Left ventricle myocardium superior (tissue), 1 donor: ENCODE data around the gene HDGF. TPM values are rescaled to one million over a fixed set of nuclear protein-coding genes. Genes with fewer than 3 reads are reported as not detected.

ENCODE experiments used
- total RNA-seq: library from RNA; stranded (reverse); fragmentation: NEBNext Ultra II Directional; extraction: Animal tissue kit (Norgen Biotek cat#: 25700); gene quantifications from one replicate; pipeline ENCODE4 v1.2.1, GENCODE V29; 2021
- donor health status: DM: no; HTN: yes; CAD: no; lungs with severe emphysema.

Gene HDGF
- total RNA-seq, 1 donor from 2014 or later = 185 TPM

Other genes with a start within 250 kb of the HDGF start
- 0.42 TPM for gene IQGAP3, start 179.1 kb downstream of the HDGF start, total RNA-seq
- not detected for gene TTC24, start 172.0 kb downstream of the HDGF start, total RNA-seq
- gene NAXE, start 159.9 kb downstream of the HDGF start, total RNA-seq = 123 TPM
- gene GPATCH4, start 150.2 kb downstream of the HDGF start, total RNA-seq = 14.1 TPM
- gene HAPLN2, start 132.3 kb downstream of the HDGF start, total RNA-seq = 1.5 TPM
- gene BCAN, start 109.6 kb downstream of the HDGF start, total RNA-seq = 0.52 TPM
- gene NES, start 74.3 kb downstream of the HDGF start, total RNA-seq = 94.7 TPM
- 0.74 TPM for gene CRABP2, start 46.1 kb downstream of the HDGF start, total RNA-seq
- 14.7 TPM for gene METTL25B, start 23.2 kb downstream of the HDGF start, total RNA-seq
- gene ISG20L2, start 22.9 kb downstream of the HDGF start, total RNA-seq = 12.0 TPM
- 96.1 TPM for gene MRPL24, start 10.6 kb downstream of the HDGF start, total RNA-seq
- 41.3 TPM for gene PRCC, start 15.9 kb upstream of the HDGF start, total RNA-seq
- 1.0 TPM for gene SH2D2A, start 65.2 kb upstream of the HDGF start, total RNA-seq
- 0.72 TPM for gene INSRR, start 107.4 kb upstream of the HDGF start, total RNA-seq
- gene NTRK1, start 109.2 kb upstream of the HDGF start, total RNA-seq = 0.69 TPM
- 8.2 TPM for gene PEAR1, start 142.0 kb upstream of the HDGF start, total RNA-seq
- 0.17 TPM for gene LRRC71, start 169.0 kb upstream of the HDGF start, total RNA-seq